ES-I3 (cell line): ENCODE data around the gene ELOVL7.
"Not testable (repeated sequence)": the region's sequence is repeated elsewhere in the genome, so short reads cannot be mapped to it uniquely, and the experiment has no call there.

Experiments used
- H3K36me3 ChIP-seq: 2 replicates; pipeline ENCODE4 v1.6.1; 2013; ENCODE audit warnings: mild to moderate bottlenecking, low read length, control low read depth, moderate library complexity; ENCODE audit not compliant: insufficient read depth
- H3K4me1 ChIP-seq: 2 replicates; pipeline ENCODE4 v1.6.1; 2013; ENCODE audit warnings: mild to moderate bottlenecking, control low read depth, low read length; ENCODE audit not compliant: insufficient read depth
- H3K9ac ChIP-seq: 2 replicates; pipeline ENCODE4 v1.6.1; 2013; ENCODE audit warnings: low read depth, mild to moderate bottlenecking, low read length, moderate library complexity
- H3K9me3 ChIP-seq: 2 replicates; pipeline ENCODE4 v1.6.1; 2013; ENCODE audit warnings: mild to moderate bottlenecking, low read length, moderate library complexity; ENCODE audit not compliant: control insufficient read depth, insufficient read depth

Gene ELOVL7

DNA sequence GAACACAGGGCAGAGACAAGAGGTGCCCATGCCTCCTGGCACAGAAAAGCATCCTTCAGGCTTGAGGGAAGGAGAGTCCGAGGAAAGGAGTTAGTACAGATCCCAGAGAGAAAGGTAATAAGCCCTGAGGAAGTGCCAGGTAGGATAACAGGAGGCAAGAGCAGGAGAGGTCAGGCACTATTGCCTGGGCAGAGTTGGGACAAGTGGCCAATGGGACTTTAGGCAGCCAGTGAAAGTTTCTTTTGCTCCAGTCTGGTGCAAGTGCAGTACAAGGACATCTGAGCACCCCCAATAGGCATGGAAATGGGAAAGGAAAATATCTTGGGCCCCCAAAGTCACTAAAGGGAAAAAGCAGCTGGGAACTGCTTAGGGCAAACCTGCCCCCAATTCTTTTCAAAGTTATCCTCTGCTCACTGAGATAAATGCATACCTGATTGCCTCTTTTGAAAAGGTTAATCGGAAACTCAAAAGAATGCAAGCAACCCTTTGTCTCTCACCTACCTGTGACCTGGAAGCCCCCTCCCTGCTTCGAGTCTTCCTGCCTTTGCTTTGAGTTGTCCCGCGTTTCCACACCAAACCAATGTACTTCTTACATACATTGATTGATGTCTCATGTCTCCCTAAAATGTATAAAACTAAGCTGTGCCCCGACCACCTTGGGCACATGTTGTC, 46.5 kb downstream of the ELOVL7 start:
- H3K4me1 ChIP-seq, result peaks cover 18% of the 10 kb centered on the region
- no peaks in the 10 kb centered on the region for H3K36me3 ChIP-seq
- H3K9me3 ChIP-seq, result no peaks in the 10 kb centered on the region
- peak overlapping the region; percentile 17; the same call in 1 of the 2 replicates for H3K9ac ChIP-seq

DNA sequence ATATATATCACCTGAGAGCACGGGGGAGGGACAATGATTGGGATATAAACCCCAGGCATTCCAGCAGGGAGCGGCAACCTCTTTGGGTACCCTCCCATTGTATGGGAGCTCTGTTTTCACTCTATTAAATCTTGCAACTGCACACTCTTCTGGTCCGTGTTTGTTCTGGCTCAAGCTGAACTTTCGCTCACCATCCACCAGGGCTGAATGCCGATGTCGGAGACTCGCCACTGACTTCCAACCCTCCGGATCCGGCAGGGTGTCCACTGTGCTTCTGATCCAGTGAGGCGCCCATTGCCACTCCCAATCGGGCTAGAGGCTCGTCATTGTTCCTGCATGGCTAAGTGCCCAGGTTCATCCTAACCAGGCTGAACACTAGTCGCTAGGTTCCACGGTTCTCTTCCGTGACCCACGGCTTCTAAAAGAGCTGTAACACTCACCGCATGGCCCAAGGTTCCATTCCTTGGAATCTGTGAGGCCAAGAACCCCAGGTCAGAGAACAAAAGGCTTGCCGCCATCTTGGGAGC, 48.6 kb downstream of the ELOVL7 start:
- H3K9me3 ChIP-seq, H3K9ac ChIP-seq, H3K36me3 ChIP-seq: not testable (repeated sequence)
- peaks cover 18% of the 10 kb centered on the region for H3K4me1 ChIP-seq

DNA sequence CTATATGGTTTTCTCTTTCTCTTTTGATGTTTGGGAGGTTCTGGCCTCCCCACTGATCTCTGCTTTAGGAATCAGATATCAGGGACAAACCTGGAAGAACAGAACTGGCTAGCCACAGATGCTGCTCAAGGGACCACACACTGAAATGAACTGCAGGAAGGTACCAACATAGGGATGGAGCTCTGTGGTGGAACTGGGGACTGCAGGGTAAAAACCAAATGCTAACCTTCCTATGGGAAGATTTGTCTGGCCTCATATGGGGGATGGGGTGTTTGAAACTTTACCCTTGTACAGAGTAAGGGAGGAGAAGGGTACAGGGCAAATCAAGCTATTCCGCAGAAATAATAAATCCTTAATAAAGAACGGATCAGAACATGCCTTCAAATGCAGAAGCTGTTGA, 49.4 kb downstream of the ELOVL7 start:
- H3K9ac ChIP-seq, result no peak overlapping the region
- no peaks in the 10 kb centered on the region for H3K9me3 ChIP-seq
- H3K4me1 ChIP-seq, result peaks cover 18% of the 10 kb centered on the region
- no peaks in the 10 kb centered on the region for H3K36me3 ChIP-seq

DNA sequence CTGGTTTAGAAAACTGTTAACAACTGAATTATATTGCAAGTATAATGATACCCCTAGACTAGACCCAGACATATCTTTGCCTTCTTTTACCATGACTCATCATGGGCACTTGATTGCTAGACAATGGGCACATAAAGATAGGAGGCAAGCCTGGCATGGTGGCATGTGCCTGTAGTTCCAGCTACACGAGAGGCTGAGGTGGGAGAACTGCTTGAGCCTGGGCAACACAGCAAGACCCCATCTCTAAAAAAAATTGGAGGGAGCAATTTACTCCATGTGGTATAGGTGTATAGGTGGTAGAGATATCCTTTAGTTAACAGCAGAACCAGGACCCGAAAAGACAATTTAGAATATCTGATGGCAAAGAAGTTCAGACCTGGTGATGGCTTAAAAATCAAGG, 51.6 kb downstream of the ELOVL7 start:
- H3K36me3 ChIP-seq, result no peaks in the 10 kb centered on the region
- H3K9ac ChIP-seq, result no peak overlapping the region
- H3K9me3 ChIP-seq, result no peaks in the 10 kb centered on the region
- H3K4me1 ChIP-seq, result peaks cover 10% of the 10 kb centered on the region

DNA sequence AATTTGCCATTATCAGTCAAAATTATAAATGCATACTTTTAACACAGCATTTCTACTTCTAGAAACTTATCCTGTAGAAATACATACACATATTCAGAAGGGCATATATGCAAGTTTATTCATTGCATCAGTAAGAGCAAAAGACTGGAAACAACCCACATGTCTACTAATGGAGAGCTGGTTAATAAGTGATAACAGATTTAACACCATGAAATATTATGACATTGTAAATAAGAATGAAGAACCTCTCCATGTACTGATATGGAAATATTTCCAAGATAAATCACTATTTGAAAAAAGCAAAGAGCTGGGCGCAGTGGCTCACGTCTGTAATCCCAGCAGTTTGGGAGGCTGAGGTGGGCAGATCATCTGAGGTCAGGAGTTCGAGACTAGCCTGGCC, 54.5 kb downstream of the ELOVL7 start:
- H3K9ac ChIP-seq, result no peak overlapping the region
- H3K9me3 ChIP-seq, result no peaks in the 10 kb centered on the region
- no peaks in the 10 kb centered on the region for H3K4me1 ChIP-seq
- no peaks in the 10 kb centered on the region for H3K36me3 ChIP-seq

DNA sequence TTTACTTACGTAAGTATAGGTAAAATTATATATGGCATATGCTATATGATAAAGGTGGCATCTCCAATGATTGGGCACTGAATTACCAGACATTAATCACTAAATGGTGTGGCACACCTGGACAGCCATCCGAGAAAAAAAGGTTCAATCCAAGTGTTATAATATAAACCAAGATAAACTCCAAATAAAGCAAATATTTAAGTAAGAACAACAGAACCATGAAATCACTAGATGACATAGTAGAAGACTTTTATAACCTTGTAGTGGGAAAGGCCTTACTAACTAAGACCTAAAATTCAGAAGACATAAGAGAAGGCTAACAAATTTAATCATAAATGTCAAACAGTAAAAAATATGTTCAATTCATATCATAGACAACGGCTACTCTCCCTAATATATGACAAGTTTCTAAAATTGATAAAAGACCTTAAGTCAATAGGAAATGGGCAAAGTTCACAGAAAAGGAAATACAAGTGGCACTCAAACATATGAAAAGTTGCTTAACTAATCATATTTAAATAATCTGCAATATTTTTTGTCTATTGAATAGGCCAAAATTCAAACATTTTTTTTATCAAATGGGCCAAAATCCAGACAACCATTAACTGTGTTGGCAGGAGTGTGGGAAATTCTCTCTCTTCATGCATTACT, 55.1 kb downstream of the ELOVL7 start:
- Histone ChIP-seq H3K4me1 (no peaks in the 10 kb centered on the region), H3K9me3 (no peaks in the 10 kb centered on the region), H3K36me3 (no peaks in the 10 kb centered on the region), H3K9ac (no peak overlapping the region)

DNA sequence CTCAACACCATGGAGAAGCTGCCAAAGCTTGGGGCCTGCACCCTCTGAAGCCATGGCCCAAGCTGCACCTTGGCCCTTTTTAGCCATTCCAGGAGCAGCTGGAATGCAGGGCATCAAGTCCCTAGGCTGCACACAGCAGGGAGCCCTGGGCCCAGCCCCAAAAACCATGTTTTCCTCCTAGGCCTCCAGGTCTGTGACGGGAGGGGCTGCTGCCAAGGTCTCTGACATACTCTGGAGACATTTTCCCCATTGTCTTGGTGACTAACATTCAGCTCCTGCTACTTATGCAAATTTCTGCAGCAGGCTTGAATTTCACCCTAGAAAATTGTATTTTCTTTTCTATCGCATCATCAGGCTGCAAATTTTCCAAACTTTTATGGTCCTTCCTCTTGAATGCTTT, 64.6 kb downstream of the ELOVL7 start:
- Histone ChIP-seq H3K4me1 (no peaks in the 10 kb centered on the region; the same call in none of the 2 replicates), H3K36me3 (no peaks in the 10 kb centered on the region), H3K9ac (no peak overlapping the region), H3K9me3 (no peaks in the 10 kb centered on the region)

DNA sequence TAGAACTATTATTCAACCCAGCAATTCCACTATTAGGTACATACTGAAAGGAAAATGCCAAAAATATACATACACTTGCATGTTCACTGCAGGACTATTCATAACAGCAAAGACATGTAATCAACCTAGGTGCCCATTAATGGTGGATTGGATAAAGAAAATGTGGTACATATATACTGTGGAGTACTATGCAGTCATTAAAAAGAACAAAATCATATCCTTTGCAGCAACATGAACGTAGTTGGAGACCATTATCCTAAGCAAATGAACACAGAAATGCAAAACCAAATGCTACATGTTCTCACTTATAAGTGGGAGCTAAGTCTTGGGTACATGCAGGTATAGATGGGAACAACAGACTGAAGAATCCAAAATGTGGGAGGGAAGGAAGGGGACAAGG, 67.7 kb downstream of the ELOVL7 start:
- no peaks in the 10 kb centered on the region; the same call in none of the 2 replicates for H3K4me1 ChIP-seq
- no peaks in the 10 kb centered on the region for H3K9me3 ChIP-seq
- H3K36me3 ChIP-seq, result no peaks in the 10 kb centered on the region
- no peak overlapping the region for H3K9ac ChIP-seq

DNA sequence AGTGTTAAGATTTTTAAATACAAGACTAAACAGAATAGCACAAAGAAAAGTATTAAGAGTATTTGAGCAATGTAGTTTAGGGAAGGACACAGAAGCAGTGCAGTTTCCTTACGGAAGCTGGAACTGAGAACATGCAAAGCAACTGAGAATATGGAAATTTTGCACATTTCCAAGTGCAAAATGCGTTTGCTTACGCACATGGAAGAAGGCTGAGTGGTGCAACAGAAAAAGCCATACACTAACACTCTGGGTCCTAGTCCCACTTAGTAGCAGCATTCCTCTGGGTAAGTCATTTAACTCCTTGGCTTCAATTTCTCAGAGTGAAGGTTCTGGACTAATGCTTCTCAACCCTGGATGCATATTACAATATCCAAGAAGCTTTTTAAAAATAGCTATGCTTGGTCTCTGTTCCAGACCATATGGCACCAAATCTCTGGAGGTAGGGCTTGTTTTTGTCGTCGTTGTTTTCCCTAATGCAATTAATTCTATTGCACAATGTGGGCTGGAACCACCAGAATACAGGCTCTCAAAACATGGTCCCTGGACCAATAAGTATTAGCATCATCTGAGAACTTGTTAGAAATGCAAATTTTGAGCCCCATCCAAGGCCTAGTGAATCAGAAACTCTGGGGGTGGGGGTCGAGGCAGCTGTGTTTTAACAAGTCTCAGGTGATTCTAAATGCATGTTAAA, 78.9 kb downstream of the ELOVL7 start:
- Histone ChIP-seq H3K9me3 (no peaks in the 10 kb centered on the region), H3K4me1 (peaks cover 3% of the 10 kb centered on the region; the same call in 1 of the 2 replicates), H3K36me3 (no peaks in the 10 kb centered on the region), H3K9ac (no peak overlapping the region)

DNA sequence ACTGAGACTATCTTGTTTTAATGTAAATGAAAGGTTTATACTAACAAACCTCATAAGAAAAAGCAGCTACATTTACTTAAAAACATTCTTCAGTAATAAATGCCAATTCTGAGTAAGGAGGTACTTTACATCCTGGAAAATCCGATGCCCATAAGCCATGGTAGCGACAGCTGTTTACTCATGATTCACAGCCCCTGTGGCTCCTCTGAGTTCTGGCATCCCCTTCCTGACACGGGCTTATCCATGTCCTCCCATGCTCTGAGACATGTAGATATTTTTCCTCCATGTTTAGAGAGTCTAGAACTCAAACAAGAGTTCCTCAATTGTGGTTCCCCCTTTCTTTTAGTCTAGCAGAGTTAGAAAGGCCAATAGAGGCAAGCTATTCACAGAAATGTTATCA, 81.0 kb downstream of the ELOVL7 start:
- peaks cover 3% of the 10 kb centered on the region; the same call in 1 of the 2 replicates for H3K4me1 ChIP-seq
- no peaks in the 10 kb centered on the region for H3K36me3 ChIP-seq

DNA sequence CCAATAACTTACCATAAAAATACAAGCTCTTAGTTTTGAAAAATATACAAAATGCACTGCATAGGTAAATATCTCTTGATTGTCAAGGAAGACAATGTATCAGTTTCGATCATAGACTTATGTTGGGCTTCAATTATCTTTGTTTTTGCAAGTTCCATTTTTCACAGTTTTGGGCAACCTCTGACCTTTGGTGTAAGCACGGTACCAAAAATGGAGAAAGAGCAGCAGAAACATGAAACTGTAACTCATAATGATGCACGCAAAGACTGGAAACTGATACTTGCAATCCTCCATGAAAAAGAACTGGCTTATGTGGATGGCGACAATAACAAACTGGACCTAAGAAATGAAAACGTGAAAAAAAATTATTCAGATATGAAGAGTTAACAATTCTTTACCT, 89.6 kb downstream of the ELOVL7 start:
- no peaks in the 10 kb centered on the region for H3K4me1 ChIP-seq
- H3K9ac ChIP-seq, result no peak overlapping the region
- H3K9me3 ChIP-seq, result no peaks in the 10 kb centered on the region
- no peaks in the 10 kb centered on the region for H3K36me3 ChIP-seq

More for the DNA sequence above, 81.0 kb downstream of the ELOVL7 start:
- H3K9ac ChIP-seq, result no peak overlapping the region
- no peaks in the 10 kb centered on the region for H3K9me3 ChIP-seq

DNA sequence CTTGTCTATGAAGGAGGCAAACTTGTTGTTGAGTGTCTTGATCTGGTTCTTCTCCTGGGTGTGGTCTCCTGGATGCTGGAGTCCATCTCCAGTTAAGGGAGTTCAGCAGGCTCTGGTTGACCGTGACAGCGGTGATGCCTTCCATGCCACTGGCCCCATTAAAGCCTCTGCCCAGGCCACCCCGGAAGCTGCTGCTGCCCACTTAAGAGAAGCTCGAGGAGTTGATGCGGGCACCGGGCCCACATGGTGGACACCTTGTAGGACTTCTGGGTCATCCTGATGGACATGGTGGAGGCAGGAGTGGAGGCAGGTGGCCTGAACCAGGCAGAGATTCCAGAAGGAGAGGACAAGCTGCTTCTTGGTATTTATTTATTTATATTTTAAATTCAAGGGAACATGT, 99.4 kb downstream of the ELOVL7 start:
- no peaks in the 10 kb centered on the region for H3K36me3 ChIP-seq
- no peaks in the 10 kb centered on the region for H3K4me1 ChIP-seq
- H3K9ac ChIP-seq, result no peak overlapping the region
- no peaks in the 10 kb centered on the region for H3K9me3 ChIP-seq

DNA sequence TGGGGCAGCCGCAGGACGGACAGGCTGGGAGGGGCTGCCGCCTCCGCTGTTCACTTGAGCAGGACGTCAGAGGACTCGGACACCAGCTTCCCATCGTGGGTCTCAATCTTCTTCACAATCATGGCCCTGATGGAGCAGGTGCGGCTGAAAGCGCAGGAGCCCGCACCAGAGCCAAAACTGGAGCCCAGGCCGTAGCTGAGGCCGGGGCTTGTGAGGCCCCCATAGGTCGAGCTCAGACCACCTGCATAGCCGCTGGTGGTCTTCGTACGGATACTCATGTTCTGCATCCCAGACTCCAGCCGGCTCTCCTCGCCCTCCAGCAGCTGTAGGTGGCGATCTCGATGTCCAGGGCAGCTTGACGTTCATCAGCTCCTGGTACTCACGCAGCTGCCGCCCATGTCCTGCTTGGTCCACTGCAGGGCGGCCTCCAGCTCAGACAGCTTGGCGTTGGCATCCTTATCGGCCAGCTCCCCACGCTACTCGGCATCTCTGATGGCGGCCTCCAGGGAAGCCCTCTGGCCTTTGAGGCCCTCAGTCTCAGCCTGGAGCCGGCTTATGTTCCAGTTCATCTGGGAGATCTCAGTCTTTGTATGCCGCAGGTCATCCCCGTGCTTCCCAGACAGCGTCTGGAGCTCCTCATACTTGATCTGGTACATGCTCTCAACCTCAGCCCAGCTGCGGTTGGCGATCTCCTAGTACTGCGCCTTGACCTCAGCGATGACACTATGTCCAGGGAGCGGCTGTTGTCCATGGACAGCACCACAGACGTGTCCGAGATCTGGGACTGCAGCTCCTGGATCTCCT, 100.4 kb downstream of the ELOVL7 start:
- Histone ChIP-seq H3K4me1 (no peaks in the 10 kb centered on the region), H3K9me3 (no peaks in the 10 kb centered on the region), H3K36me3 (no peaks in the 10 kb centered on the region), H3K9ac (no peak overlapping the region)

DNA sequence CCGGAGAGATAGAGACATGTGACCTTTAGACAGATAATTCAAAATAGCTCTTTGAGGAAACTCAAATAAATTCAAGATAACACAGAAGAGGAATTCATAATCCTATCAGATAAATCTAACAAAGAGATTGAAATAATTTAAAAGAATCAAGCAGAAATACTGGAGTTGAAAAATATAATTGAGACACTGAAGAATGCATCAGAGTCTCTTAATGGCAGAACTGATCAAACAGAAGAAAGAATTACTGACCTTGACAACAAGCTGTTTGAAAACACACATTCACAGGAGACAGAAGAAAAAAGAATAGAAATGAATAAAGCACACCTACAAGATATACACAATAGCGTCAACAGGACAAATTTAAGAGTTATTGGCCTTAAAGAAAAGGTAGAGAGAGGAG, 103.7 kb downstream of the ELOVL7 start:
- Histone ChIP-seq H3K36me3 (no peaks in the 10 kb centered on the region), H3K9ac (no peak overlapping the region), H3K9me3 (no peaks in the 10 kb centered on the region), H3K4me1 (peaks cover 4% of the 10 kb centered on the region; the same call in 1 of the 2 replicates)
